WTC11 (cell line): ENCODE measurements around the gene CDH2. TPM values are rescaled to one million over a fixed set of nuclear protein-coding genes. Genes with fewer than 3 reads are reported as not detected.

Source experiments
- ATAC-seq: fragments of 200-7000 bp; cut with Tn5 transposase; 2 replicates; pipeline ENCODE4 v1.10.0; 2021; ENCODE audit warnings: mild to moderate bottlenecking, moderate library complexity
- CTCF ChIA-PET: fragments of 300-600 bp; sonication (Branson Sonifier 250); formaldehyde crosslinking; loops from one replicate; lab custom pipeline; 2021; ENCODE audit warnings: antibody characterized with exemption; lab: Charles Lee
- POLR2A ChIA-PET: fragments of 350-600 bp; sonication (Branson Sonifier 250); formaldehyde crosslinking; loops from one replicate; lab custom pipeline; 2021; ENCODE audit warnings: antibody characterized with exemption; lab: Charles Lee
- DNase-seq: peaks from one replicate; pipeline ENCODE4 v3.0.0; 2021; ENCODE audit warnings: low spot score
- H3K27ac Mint-ChIP-seq: 2 replicates; pipeline ENCODE4 v1.8.0; 2021; ENCODE audit warnings: mixed read lengths
- H3K27me3 Mint-ChIP-seq: 2 replicates; pipeline ENCODE4 v1.8.0; 2021; ENCODE audit warnings: low read depth, mild to moderate bottlenecking, moderate library complexity, mixed read lengths
- H3K36me3 Mint-ChIP-seq: 2 replicates; pipeline ENCODE4 v1.8.0; 2021; ENCODE audit warnings: mixed read lengths
- H3K4me1 Mint-ChIP-seq: 2 replicates; pipeline ENCODE4 v1.8.0; 2022; ENCODE audit warnings: mixed read lengths
- H3K4me3 Mint-ChIP-seq: 2 replicates; pipeline ENCODE4 v1.8.0; 2021; ENCODE audit warnings: mild to moderate bottlenecking, moderate library complexity, mixed read lengths
- H3K9me3 Mint-ChIP-seq: 2 replicates; pipeline ENCODE4 v1.8.0; 2021; ENCODE audit warnings: mixed read lengths
- EMX1 ChIP-seq: fragments of 250-450 bp; sonication (Bioruptor Pico); IDR thresholded peaks from 2 replicates; pipeline ENCODE4 v1.8.0; 2021; ENCODE audit warnings: mild to moderate bottlenecking
- RELA ChIP-seq: sonication (generic); formaldehyde crosslinking; IDR thresholded peaks from 2 replicates; pipeline ENCODE4 v1.8.1; 2022; ENCODE audit warnings: missing genetic modification reagents, mild to moderate bottlenecking, borderline replicate concordance
- SOX15 ChIP-seq: fragments of 250-450 bp; sonication (Bioruptor Pico); IDR thresholded peaks from 2 replicates; pipeline ENCODE4 v1.9.0; 2021; ENCODE audit warnings: mild to moderate bottlenecking
- TEAD4 ChIP-seq: sonication (generic); formaldehyde crosslinking; IDR thresholded peaks from 2 replicates; pipeline ENCODE4 v1.8.0; 2022; ENCODE audit warnings: mild to moderate bottlenecking, missing genetic modification reagents
- ZNF232 ChIP-seq: sonication (generic); formaldehyde crosslinking; IDR thresholded peaks from 2 replicates; pipeline ENCODE4 v1.8.0; 2022; ENCODE audit warnings: mild to moderate bottlenecking, missing genetic modification reagents
- total RNA-seq: library from RNA; stranded (reverse); gene quantifications from 3 replicates; pipeline ENCODE4 v1.2.3, GENCODE V29; 2021
- TF ChIP-seq, protein P1 (sequence below): sonication (generic); formaldehyde crosslinking; IDR thresholded peaks from 2 replicates; pipeline ENCODE4 v1.8.0; 2022; ENCODE audit warnings: missing genetic modification reagents
- TF ChIP-seq, protein P2 (sequence below): sonication (generic); formaldehyde crosslinking; IDR thresholded peaks from 2 replicates; pipeline ENCODE4 v1.8.0; 2022; ENCODE audit warnings: mild to moderate bottlenecking, missing genetic modification reagents
- TF ChIP-seq, protein P3 (sequence below): fragments of 200-600 bp; IDR thresholded peaks from 2 replicates; pipeline ENCODE4 v1.8.0; 2022; ENCODE audit warnings: antibody characterized with exemption
- TF ChIP-seq, protein P4 (sequence below): fragments of 250-450 bp; sonication (Bioruptor Pico); IDR thresholded peaks from 2 replicates; pipeline ENCODE4 v1.9.0; 2021; ENCODE audit warnings: mild to moderate bottlenecking, borderline replicate concordance
- TF ChIP-seq, protein P5 (sequence below): sonication (generic); formaldehyde crosslinking; IDR thresholded peaks from 2 replicates; pipeline ENCODE4 v1.8.1; 2022; ENCODE audit warnings: missing genetic modification reagents, borderline replicate concordance
- TF ChIP-seq, protein P6 (sequence below): sonication (generic); formaldehyde crosslinking; IDR thresholded peaks from 2 replicates; pipeline ENCODE4 v1.8.1; 2023; ENCODE audit warnings: mild to moderate bottlenecking, missing genetic modification reagents
- TF ChIP-seq, protein P7 (sequence below): sonication (generic); formaldehyde crosslinking; IDR thresholded peaks from 2 replicates; pipeline ENCODE4 v1.8.0; 2022; ENCODE audit warnings: mild to moderate bottlenecking, missing genetic modification reagents
- TF ChIP-seq, protein P8 (sequence below): sonication (generic); formaldehyde crosslinking; IDR thresholded peaks from 2 replicates; pipeline ENCODE4 v1.8.1; 2022; ENCODE audit warnings: low read depth, mild to moderate bottlenecking, moderate library complexity, missing genetic modification reagents, borderline replicate concordance

Gene CDH2
- total RNA-seq, 1 experiment from 2014 or later: 17.3 TPM

DNA sequence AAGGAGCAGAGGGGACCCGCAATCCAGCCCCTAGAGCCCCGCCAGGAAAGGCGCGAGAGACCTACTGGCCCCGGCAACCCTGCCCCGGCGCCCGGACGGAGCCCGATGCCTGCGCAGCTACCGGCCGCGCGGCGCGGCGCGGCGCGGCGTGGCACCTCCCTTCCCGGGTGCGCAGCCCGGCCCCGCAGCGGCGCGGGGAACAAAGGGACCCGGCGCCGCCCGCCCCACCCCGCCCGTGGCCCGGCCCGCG lies 307 bp downstream of the CDH2 start:
- Mint-ChIP-seq H3K4me3 (peak overlapping the region; percentile 92), H3K4me1 (peaks cover 42% of the 10 kb centered on the region), H3K27ac (no peak overlapping the region), H3K27me3 (peaks cover 42% of the 10 kb centered on the region), H3K36me3 (no peaks in the 10 kb centered on the region), H3K9me3 (no peaks in the 10 kb centered on the region)
- ATAC-seq: peak; percentile 1; the same call in 1 of the 2 replicates
- DNase-seq: peak; percentile 30
- TF ChIP-seq, protein P1, sequence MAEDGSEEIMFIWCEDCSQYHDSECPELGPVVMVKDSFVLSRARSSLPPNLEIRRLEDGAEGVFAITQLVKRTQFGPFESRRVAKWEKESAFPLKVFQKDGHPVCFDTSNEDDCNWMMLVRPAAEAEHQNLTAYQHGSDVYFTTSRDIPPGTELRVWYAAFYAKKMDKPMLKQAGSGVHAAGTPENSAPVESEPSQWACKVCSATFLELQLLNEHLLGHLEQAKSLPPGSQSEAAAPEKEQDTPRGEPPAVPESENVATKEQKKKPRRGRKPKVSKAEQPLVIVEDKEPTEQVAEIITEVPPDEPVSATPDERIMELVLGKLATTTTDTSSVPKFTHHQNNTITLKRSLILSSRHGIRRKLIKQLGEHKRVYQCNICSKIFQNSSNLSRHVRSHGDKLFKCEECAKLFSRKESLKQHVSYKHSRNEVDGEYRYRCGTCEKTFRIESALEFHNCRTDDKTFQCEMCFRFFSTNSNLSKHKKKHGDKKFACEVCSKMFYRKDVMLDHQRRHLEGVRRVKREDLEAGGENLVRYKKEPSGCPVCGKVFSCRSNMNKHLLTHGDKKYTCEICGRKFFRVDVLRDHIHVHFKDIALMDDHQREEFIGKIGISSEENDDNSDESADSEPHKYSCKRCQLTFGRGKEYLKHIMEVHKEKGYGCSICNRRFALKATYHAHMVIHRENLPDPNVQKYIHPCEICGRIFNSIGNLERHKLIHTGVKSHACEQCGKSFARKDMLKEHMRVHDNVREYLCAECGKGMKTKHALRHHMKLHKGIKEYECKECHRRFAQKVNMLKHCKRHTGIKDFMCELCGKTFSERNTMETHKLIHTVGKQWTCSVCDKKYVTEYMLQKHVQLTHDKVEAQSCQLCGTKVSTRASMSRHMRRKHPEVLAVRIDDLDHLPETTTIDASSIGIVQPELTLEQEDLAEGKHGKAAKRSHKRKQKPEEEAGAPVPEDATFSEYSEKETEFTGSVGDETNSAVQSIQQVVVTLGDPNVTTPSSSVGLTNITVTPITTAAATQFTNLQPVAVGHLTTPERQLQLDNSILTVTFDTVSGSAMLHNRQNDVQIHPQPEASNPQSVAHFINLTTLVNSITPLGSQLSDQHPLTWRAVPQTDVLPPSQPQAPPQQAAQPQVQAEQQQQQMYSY (CRISPR knock-in tag): no peak
- TF ChIP-seq, protein P2, sequence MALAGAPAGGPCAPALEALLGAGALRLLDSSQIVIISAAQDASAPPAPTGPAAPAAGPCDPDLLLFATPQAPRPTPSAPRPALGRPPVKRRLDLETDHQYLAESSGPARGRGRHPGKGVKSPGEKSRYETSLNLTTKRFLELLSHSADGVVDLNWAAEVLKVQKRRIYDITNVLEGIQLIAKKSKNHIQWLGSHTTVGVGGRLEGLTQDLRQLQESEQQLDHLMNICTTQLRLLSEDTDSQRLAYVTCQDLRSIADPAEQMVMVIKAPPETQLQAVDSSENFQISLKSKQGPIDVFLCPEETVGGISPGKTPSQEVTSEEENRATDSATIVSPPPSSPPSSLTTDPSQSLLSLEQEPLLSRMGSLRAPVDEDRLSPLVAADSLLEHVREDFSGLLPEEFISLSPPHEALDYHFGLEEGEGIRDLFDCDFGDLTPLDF (CRISPR knock-in tag): no peak
- no peak for TF ChIP-seq SOX15 (CRISPR knock-in tag)
- TF ChIP-seq TEAD4 (CRISPR knock-in tag): no peak
- TF ChIP-seq, protein P3, sequence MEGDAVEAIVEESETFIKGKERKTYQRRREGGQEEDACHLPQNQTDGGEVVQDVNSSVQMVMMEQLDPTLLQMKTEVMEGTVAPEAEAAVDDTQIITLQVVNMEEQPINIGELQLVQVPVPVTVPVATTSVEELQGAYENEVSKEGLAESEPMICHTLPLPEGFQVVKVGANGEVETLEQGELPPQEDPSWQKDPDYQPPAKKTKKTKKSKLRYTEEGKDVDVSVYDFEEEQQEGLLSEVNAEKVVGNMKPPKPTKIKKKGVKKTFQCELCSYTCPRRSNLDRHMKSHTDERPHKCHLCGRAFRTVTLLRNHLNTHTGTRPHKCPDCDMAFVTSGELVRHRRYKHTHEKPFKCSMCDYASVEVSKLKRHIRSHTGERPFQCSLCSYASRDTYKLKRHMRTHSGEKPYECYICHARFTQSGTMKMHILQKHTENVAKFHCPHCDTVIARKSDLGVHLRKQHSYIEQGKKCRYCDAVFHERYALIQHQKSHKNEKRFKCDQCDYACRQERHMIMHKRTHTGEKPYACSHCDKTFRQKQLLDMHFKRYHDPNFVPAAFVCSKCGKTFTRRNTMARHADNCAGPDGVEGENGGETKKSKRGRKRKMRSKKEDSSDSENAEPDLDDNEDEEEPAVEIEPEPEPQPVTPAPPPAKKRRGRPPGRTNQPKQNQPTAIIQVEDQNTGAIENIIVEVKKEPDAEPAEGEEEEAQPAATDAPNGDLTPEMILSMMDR: no peak
- TF ChIP-seq, protein P4, sequence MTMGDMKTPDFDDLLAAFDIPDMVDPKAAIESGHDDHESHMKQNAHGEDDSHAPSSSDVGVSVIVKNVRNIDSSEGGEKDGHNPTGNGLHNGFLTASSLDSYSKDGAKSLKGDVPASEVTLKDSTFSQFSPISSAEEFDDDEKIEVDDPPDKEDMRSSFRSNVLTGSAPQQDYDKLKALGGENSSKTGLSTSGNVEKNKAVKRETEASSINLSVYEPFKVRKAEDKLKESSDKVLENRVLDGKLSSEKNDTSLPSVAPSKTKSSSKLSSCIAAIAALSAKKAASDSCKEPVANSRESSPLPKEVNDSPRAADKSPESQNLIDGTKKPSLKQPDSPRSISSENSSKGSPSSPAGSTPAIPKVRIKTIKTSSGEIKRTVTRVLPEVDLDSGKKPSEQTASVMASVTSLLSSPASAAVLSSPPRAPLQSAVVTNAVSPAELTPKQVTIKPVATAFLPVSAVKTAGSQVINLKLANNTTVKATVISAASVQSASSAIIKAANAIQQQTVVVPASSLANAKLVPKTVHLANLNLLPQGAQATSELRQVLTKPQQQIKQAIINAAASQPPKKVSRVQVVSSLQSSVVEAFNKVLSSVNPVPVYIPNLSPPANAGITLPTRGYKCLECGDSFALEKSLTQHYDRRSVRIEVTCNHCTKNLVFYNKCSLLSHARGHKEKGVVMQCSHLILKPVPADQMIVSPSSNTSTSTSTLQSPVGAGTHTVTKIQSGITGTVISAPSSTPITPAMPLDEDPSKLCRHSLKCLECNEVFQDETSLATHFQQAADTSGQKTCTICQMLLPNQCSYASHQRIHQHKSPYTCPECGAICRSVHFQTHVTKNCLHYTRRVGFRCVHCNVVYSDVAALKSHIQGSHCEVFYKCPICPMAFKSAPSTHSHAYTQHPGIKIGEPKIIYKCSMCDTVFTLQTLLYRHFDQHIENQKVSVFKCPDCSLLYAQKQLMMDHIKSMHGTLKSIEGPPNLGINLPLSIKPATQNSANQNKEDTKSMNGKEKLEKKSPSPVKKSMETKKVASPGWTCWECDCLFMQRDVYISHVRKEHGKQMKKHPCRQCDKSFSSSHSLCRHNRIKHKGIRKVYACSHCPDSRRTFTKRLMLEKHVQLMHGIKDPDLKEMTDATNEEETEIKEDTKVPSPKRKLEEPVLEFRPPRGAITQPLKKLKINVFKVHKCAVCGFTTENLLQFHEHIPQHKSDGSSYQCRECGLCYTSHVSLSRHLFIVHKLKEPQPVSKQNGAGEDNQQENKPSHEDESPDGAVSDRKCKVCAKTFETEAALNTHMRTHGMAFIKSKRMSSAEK (CRISPR knock-in tag): no peak
- TF ChIP-seq, protein P5, sequence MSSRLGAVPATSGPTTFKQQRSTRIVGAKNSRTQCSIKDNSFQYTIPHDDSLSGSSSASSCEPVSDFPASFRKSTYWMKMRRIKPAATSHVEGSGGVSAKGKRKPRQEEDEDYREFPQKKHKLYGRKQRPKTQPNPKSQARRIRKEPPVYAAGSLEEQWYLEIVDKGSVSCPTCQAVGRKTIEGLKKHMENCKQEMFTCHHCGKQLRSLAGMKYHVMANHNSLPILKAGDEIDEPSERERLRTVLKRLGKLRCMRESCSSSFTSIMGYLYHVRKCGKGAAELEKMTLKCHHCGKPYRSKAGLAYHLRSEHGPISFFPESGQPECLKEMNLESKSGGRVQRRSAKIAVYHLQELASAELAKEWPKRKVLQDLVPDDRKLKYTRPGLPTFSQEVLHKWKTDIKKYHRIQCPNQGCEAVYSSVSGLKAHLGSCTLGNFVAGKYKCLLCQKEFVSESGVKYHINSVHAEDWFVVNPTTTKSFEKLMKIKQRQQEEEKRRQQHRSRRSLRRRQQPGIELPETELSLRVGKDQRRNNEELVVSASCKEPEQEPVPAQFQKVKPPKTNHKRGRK: no peak
- TF ChIP-seq, protein P6, sequence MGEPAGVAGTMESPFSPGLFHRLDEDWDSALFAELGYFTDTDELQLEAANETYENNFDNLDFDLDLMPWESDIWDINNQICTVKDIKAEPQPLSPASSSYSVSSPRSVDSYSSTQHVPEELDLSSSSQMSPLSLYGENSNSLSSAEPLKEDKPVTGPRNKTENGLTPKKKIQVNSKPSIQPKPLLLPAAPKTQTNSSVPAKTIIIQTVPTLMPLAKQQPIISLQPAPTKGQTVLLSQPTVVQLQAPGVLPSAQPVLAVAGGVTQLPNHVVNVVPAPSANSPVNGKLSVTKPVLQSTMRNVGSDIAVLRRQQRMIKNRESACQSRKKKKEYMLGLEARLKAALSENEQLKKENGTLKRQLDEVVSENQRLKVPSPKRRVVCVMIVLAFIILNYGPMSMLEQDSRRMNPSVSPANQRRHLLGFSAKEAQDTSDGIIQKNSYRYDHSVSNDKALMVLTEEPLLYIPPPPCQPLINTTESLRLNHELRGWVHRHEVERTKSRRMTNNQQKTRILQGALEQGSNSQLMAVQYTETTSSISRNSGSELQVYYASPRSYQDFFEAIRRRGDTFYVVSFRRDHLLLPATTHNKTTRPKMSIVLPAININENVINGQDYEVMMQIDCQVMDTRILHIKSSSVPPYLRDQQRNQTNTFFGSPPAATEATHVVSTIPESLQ (CRISPR knock-in tag): no peak
- TF ChIP-seq, protein P7, sequence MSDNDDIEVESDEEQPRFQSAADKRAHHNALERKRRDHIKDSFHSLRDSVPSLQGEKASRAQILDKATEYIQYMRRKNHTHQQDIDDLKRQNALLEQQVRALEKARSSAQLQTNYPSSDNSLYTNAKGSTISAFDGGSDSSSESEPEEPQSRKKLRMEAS (CRISPR knock-in tag): no peak
- TF ChIP-seq, protein P8, sequence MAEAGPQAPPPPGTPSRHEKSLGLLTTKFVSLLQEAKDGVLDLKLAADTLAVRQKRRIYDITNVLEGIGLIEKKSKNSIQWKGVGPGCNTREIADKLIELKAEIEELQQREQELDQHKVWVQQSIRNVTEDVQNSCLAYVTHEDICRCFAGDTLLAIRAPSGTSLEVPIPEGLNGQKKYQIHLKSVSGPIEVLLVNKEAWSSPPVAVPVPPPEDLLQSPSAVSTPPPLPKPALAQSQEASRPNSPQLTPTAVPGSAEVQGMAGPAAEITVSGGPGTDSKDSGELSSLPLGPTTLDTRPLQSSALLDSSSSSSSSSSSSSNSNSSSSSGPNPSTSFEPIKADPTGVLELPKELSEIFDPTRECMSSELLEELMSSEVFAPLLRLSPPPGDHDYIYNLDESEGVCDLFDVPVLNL: no peak
- no peak for TF ChIP-seq ZNF232 (CRISPR knock-in tag)
- no peak for TF ChIP-seq EMX1 (CRISPR knock-in tag)
- TF ChIP-seq RELA (CRISPR knock-in tag): no peak
- POLR2A ChIA-PET: interaction anchor here (0.6 to 0.7 kb wide), 2 partner anchors 64 to 226 kb away, joined by 3 read pairs; no protein-coding TSS in a partner anchor
- CTCF ChIA-PET: interaction anchor here (0.5 to 1.2 kb wide), 5 partner anchors 10 to 819 kb away, joined by 3 to 5 read pairs (median 4); no protein-coding TSS in a partner anchor
